Keratinocyte (primary cell): ENCODE results near the gene PUM1. TPM values are rescaled to one million over a fixed set of nuclear protein-coding genes. Genes with fewer than 3 reads are reported as not detected.

Experiments used
- DNase-seq: peaks from one replicate; pipeline ENCODE4 v3.0.0-alpha.2; 2011; ENCODE audit warnings: low read depth, missing footprints, low spot score
- FAIRE-seq: peaks from 2 replicates; lab custom pipeline; 2011; peaks lifted over from hg19 to GRCh38; lab: Jason Lieb, UNC
- H2AFZ ChIP-seq: 2 replicates; pipeline ENCODE4 v1.6.0; 2012; ENCODE audit warnings: low read length, control low read depth, inconsistent platforms; ENCODE audit not compliant: control insufficient read depth
- H3K27ac ChIP-seq: 2 replicates; pipeline ENCODE4 v1.5.1; 2011; ENCODE audit warnings: low read length; ENCODE audit not compliant: control insufficient read depth, insufficient read depth
- H3K27me3 ChIP-seq: 3 replicates; pipeline ENCODE4 v1.6.0; 2011; ENCODE audit warnings: low read length; ENCODE audit not compliant: control insufficient read depth, insufficient read depth; ENCODE audit errors: extremely low read depth
- H3K36me3 ChIP-seq, 2 experiments: 2 replicates in 1 of 2; 3 replicates in 1 of 2; pipeline ENCODE4 v1.5.1; 2011; ENCODE audit warnings: low read length in 2 of 2, mild to moderate bottlenecking in 1 of 2; ENCODE audit not compliant: control insufficient read depth in 2 of 2, insufficient read depth in 2 of 2; ENCODE audit errors: extremely low read depth in 1 of 2
- H3K4me1 ChIP-seq: 3 replicates; pipeline ENCODE4 v1.5.1; 2011; ENCODE audit warnings: low read length; ENCODE audit not compliant: control insufficient read depth, insufficient read depth; ENCODE audit errors: extremely low read depth
- H3K4me2 ChIP-seq: 3 replicates; pipeline ENCODE4 v1.6.0; 2011; ENCODE audit warnings: low read depth, low read length; ENCODE audit not compliant: control insufficient read depth, insufficient read depth; ENCODE audit errors: extremely low read depth
- H3K4me3 ChIP-seq, 3 experiments: fragments of 200-600 bp in 1 of 3; sonication (generic) in 1 of 3; 2 replicates in 2 of 3; 3 replicates in 1 of 3; pipeline ENCODE4 v1.5.1; 2011 to 2016; ENCODE audit warnings: low read length in 3 of 3, mild to moderate bottlenecking in 3 of 3, control low read depth in 2 of 3, inconsistent platforms in 1 of 3, low read depth in 1 of 3, mixed read lengths in 1 of 3, mixed run types in 1 of 3, moderate library complexity in 1 of 3; ENCODE audit not compliant: control insufficient read depth in 2 of 3, insufficient read depth in 2 of 3; ENCODE audit errors: extremely low read depth in 1 of 3
- H3K79me2 ChIP-seq: 2 replicates; pipeline ENCODE4 v1.6.0; 2012; ENCODE audit warnings: low read length; ENCODE audit not compliant: control insufficient read depth, insufficient read depth
- H3K9ac ChIP-seq: 3 replicates; pipeline ENCODE4 v1.6.0; 2011; ENCODE audit warnings: low read length; ENCODE audit not compliant: control insufficient read depth, insufficient read depth; ENCODE audit errors: extremely low read depth
- H3K9me1 ChIP-seq: 3 replicates; pipeline ENCODE4 v1.6.0; 2011; ENCODE audit warnings: low read length; ENCODE audit not compliant: control insufficient read depth, insufficient read depth; ENCODE audit errors: extremely low read depth
- H3K9me3 ChIP-seq: 2 replicates; pipeline ENCODE4 v1.5.1; 2012; ENCODE audit warnings: low read depth, low read length; ENCODE audit not compliant: control insufficient read depth
- H4K20me1 ChIP-seq: 3 replicates; pipeline ENCODE4 v1.6.0; 2011; ENCODE audit warnings: low read length; ENCODE audit not compliant: control insufficient read depth, insufficient read depth; ENCODE audit errors: extremely low read depth
- EZH2 ChIP-seq: IDR thresholded peaks from one replicate; pipeline ENCODE4 v1.6.1; 2012; ENCODE audit warnings: inconsistent platforms, mild to moderate bottlenecking, low read length, moderate library complexity
- dilution Hi-C: fragments of 300-500 bp; cut with MboI; formaldehyde crosslinking; loops from one replicate; pipeline ENCODE4 v1.7.0; 2020; ENCODE audit warnings: low sequenced_read_pairs; ENCODE audit not compliant: extremely low pct_ligation_motif_present
- polyA plus RNA-seq, 5 experiments: library from polyadenylated mRNA; depleted of rRNA in 3 of 5; stranded (reverse) in 3 of 5; stranded (forward) in 1 of 5; unstranded in 1 of 5; fragments of >200 nt; gene quantifications; 1 replicate in 1 of 5; 2 replicates in 3 of 5; 3 replicates in 1 of 5; pipeline versions ENCODE4 v1.2.1 to v1.2.3, GENCODE V29; 2011 to 2012; ENCODE audit warnings: missing spikeins in 2 of 5, low read depth in 1 of 5, low replicate concordance in 1 of 5
- TF ChIP-seq, protein P1 (sequence below), 3 experiments: IDR thresholded peaks in 1 of 3; conservative IDR thresholded peaks in 1 of 3; optimal IDR thresholded peaks in 1 of 3; 2 replicates in 2 of 3; 3 replicates in 1 of 3; pipeline versions ENCODE3 to v1.5.1; 2011; ENCODE audit warnings: low read length in 3 of 3, mild to moderate bottlenecking in 3 of 3, moderate library complexity in 2 of 3, control low read depth in 1 of 3, inconsistent platforms in 1 of 3; ENCODE audit not compliant: insufficient read depth in 2 of 3; ENCODE audit errors: extremely low read depth in 1 of 3

The PUM1 gene
- polyA plus RNA-seq, 1 donor (not counting 4 experiments of a cell fraction or from before 2014, with no cell fraction given) = 68.6 TPM

DNA sequence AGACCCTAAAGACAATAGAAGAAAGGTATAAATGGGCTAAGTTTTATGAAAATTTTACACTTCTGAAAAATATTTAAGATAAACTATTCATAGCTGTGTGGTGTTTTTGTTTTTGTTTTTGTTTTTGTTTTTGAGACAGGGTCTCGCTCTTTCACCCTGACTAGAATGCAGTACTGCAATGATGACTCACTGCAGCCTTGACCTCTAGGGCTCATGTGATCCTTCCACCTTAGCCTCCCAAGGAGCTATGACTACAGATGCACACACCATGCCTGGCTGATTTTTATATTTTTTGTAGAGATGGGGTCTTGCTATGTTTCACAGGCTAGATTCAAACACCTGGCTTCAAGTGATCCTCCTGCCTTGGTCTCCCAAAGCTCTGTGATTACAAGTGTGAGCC, 66.6 kb downstream of the PUM1 start:
- Histone ChIP-seq H3K36me3 (peaks cover 18 to 37% of the 10 kb centered on the region in 2 experiments), H3K27me3 (no peaks in the 10 kb centered on the region), H3K9ac (no peak overlapping the region), H3K9me3 (no peaks in the 10 kb centered on the region), H2AFZ (no peak overlapping the region), H3K4me1 (no peaks in the 10 kb centered on the region), H3K27ac (no peak overlapping the region), H3K4me2 (no peak overlapping the region), H4K20me1 (peaks cover 10% of the 10 kb centered on the region), H3K4me3 (no peak overlapping the region), H3K79me2 (peaks cover 92% of the 10 kb centered on the region), H3K9me1 (peaks cover 2% of the 10 kb centered on the region)
- dilution Hi-C loops = no loop called here
- no peak for TF ChIP-seq EZH2
- TF ChIP-seq, protein P1, sequence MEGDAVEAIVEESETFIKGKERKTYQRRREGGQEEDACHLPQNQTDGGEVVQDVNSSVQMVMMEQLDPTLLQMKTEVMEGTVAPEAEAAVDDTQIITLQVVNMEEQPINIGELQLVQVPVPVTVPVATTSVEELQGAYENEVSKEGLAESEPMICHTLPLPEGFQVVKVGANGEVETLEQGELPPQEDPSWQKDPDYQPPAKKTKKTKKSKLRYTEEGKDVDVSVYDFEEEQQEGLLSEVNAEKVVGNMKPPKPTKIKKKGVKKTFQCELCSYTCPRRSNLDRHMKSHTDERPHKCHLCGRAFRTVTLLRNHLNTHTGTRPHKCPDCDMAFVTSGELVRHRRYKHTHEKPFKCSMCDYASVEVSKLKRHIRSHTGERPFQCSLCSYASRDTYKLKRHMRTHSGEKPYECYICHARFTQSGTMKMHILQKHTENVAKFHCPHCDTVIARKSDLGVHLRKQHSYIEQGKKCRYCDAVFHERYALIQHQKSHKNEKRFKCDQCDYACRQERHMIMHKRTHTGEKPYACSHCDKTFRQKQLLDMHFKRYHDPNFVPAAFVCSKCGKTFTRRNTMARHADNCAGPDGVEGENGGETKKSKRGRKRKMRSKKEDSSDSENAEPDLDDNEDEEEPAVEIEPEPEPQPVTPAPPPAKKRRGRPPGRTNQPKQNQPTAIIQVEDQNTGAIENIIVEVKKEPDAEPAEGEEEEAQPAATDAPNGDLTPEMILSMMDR (optimal IDR thresholded peaks at IDR 0.05 in 1 of 3, IDR thresholded peaks at IDR 0.05 in 1 of 3, conservative IDR thresholded peaks at IDR 0.05 in 1 of 3; ENCODE audit: extremely low read depth in 1 of 3, insufficient read depth in 2 of 3, low read length in 3 of 3) = no peak
- no peak for FAIRE-seq
- DNase-seq = no peak

DNA sequence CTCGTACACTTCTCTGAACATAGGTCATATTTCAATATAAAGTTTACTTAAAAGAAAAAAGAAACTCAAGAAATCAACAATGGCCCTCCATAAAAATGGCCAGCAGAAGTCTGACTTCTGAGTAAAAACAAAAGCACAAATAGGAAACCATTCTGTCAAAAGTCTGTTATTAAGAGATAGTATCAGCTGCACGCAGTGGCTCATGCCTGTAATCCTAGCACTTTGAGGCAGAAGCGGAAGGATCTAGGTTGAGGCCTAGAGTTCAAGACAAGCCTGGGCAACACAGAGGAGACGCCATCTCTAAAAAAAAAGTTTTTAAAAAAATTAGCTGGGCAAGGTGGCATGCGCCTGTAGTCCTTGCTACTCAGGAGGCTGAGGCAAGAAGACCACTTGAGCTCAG, 67.3 kb downstream of the PUM1 start:
- Histone ChIP-seq H2AFZ (no peak overlapping the region), H3K9me1 (peaks cover 2% of the 10 kb centered on the region), H3K4me1 (no peaks in the 10 kb centered on the region), H3K27ac (no peak overlapping the region), H3K36me3 (peaks cover 16 to 40% of the 10 kb centered on the region in 2 experiments), H3K9ac (no peak overlapping the region), H3K27me3 (no peaks in the 10 kb centered on the region), H3K79me2 (peaks cover 91% of the 10 kb centered on the region), H3K9me3 (no peaks in the 10 kb centered on the region), H3K4me2 (no peak overlapping the region), H3K4me3 (no peak overlapping the region), H4K20me1 (peaks cover 10% of the 10 kb centered on the region)
- FAIRE-seq (no peak), DNase-seq (no peak)
- dilution Hi-C loops = no loop called here
- TF ChIP-seq EZH2 = no peak
- TF ChIP-seq, protein P1 (optimal IDR thresholded peaks at IDR 0.05 in 1 of 3, IDR thresholded peaks at IDR 0.05 in 1 of 3, conservative IDR thresholded peaks at IDR 0.05 in 1 of 3; ENCODE audit: extremely low read depth in 1 of 3, insufficient read depth in 2 of 3, low read length in 3 of 3) = no peak
